Activated gamma-delta T cell (primary cell): ENCODE results near the gene ARHGAP32.

Source experiments
- DNase-seq: peaks from one replicate; lab custom pipeline; 2025; lab: John Stamatoyannopoulos, UW

Gene ARHGAP32

GRCh38 chr11:128956401-128957201 is 235.5 kb downstream of the ARHGAP32 start:
- no peak for DNase-seq

GRCh38 chr11:128955636-128956035 is 236.5 kb downstream of the ARHGAP32 start:
- no peak for DNase-seq

DNA sequence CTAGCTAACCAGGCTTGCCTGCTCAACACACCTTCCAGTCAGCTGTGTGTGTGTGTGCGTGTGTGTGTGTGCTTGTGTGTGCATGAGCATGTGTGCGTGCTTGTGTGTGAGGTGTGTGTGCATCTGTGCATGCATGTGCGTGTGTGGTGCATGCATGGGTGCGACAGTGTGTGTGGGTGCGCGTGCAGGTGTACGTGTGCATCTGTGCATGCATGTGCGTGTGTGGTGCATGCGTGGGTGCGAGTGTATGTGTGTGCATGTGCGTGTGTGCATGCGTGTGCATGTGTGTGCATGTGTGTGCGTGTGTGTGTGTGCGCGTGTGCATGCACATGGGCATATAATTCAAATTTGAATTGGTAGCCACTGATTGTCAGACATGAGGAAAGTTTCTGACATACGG is 239.0 kb downstream of the ARHGAP32 start:
- no peak for DNase-seq

DNA sequence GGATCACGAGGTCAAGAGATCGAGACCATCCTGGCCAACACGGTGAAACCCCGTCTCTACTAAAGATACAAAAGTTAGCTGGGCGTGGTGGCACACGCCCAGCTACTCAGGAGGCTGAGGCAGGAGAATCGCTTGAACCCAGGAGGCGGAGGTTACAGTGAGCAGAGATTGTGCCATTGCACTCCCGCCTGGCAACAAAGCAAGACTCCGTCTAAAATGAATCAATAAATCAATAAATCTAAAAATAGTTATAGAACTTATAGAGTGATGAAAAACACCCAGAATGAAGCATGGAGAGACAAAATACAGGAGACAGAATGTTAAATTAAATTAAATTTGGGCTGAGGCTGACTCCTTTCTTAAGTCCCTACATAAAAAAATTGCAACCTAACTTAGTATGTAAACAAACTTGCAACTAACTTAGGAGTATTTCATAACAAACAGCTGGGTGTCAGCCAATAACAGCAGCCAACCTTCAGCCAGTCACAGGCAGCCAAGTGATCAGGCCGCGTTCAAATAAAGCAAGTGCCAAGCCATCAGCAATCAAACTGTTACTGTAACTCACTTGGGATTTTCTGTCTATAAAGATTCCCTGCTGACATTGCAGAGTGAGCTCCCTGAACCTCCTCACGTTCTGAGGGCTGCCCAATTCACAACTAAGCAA is 242.2 kb downstream of the ARHGAP32 start:
- no peak for DNase-seq

GRCh38 chr11:128948583-128948982 is 243.5 kb downstream of the ARHGAP32 start:
- no peak for DNase-seq

- DNase-seq, result no peak
Observed at GRCh38 chr11:128947773-128948172, 244.4 kb downstream of the ARHGAP32 start.

DNA sequence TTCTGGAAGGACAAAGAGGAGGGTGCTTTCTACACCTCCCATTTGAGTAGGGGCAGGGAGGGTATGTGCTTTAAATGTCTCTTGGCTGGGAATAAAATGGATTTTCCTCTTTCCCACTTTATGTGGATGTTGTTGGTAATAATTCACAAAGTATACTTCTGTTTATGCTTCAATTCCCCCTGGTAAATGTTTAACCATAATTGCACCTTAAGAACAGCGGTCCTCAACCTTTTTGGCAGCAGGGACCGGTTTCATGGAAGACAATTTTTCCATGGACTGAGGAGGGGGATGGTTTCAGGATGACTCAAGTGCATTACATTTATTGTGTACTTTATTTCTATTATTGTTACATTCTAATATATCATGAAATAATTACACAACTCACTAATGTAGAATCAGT is 245.5 kb downstream of the ARHGAP32 start:
- DNase-seq, result no peak

DNA sequence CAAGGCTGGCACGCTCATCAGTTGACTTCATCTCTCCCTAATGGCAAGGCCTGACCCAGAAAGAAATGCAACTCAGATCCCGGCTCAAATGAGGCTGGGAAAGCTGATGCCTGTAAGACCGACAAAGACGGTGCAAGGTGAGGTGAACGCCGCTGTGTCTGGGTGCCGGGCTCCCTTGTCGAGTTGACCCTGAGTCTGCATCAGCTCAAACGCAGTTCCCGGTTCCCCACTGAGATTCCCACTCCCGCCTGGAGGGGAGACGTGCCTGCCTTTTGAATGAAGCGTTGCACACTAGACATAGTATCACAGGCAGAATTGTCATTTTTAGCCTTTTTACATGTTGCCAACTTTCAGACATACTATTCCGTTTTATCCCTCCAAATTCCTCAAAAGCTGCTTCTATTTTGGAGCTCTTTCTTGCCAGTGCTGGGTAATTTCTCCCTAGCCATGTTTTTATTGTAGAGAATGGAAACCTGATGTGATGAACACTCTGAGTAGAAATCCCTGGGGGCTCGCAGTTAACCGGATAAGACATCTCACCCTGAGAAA is 248.6 kb downstream of the ARHGAP32 start:
- no peak for DNase-seq

DNA sequence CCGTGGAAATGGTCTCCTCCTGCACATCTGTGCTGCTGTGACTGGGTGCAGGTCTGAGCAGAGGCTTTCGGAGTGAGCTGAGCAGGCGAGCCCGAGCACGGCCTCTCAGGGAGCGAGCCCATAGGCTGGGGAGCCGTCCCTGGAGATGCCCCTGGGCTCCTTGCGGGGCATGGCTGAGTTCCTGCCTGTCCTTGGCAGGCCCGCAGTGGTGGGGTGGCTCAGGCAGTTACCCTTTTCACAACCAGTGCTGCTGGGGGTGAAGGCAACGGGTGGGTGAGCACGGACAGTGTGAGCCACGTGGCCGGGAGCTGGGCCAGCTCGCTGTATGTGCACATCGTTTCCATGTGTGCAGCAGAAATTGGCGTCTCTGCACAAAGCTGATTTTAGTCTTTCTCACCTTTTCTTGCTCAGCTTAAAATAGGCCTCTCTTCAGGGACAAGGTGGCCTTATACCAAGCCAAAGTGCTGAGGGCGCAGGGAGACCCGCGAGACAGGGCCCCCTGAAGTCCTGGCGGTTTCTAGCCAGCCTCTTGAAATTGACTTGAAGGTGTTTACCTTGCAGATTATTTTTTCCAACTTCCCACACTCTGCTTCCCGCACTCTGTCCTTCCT is 249.2 kb downstream of the ARHGAP32 start, which contains the start of gene TP53AIP1:
TSS of gene TP53AIP1 (minus strand) at position 55 of the 611 bp plus-strand sequence. CDS start 5,053 bp downstream, outside the sequence.
- DNase-seq, result no peak

DNA sequence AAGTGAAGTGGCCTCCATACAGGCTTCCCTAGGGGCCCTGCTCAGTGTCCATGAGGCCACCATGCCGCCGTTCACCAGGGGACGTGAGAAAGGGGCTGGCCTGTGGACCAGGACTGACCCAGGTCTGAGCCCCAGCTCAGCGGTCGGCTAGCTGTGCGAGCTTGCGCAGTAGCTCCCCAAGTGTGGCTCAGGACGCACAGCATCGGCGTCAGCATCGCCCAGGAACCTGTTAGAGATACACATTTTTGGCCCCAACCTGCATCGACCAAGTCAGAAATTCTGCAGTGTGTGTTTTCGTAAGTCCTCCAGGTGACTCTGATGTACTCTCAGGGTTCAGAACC is 249.9 kb downstream of the ARHGAP32 start:
- DNase-seq, result no peak

- no peak for DNase-seq
Observed at GRCh38 chr11:128941573-128942271, 250.4 kb downstream of the ARHGAP32 start.

GRCh38 chr11:128941110-128941509 is 251.0 kb downstream of the ARHGAP32 start:
- no peak for DNase-seq

GRCh38 chr11:128940603-128941002 is 251.5 kb downstream of the ARHGAP32 start:
- DNase-seq, result no peak

- no peak for DNase-seq
Observed at GRCh38 chr11:128940156-128940555, 252.0 kb downstream of the ARHGAP32 start.

DNA sequence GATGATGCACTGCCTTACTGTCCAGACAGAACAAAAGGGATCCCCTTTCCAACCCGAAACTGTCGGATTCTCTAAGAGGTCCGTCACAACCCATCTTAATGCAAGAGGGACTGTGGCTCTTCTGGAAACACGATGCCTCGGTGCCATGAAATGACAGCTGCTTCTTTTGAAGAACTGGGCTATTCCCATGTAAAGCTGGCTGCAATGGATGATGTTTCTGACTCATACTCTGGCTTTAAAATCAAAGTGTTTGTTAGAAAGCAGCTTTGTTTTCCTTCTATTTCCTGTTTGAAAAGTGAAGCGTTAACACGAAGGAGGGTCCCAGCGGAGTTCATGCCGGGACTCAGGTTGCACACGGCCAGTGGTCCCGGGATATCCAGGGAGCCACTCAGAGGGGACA is 252.5 kb downstream of the ARHGAP32 start:
- DNase-seq, result no peak

DNA sequence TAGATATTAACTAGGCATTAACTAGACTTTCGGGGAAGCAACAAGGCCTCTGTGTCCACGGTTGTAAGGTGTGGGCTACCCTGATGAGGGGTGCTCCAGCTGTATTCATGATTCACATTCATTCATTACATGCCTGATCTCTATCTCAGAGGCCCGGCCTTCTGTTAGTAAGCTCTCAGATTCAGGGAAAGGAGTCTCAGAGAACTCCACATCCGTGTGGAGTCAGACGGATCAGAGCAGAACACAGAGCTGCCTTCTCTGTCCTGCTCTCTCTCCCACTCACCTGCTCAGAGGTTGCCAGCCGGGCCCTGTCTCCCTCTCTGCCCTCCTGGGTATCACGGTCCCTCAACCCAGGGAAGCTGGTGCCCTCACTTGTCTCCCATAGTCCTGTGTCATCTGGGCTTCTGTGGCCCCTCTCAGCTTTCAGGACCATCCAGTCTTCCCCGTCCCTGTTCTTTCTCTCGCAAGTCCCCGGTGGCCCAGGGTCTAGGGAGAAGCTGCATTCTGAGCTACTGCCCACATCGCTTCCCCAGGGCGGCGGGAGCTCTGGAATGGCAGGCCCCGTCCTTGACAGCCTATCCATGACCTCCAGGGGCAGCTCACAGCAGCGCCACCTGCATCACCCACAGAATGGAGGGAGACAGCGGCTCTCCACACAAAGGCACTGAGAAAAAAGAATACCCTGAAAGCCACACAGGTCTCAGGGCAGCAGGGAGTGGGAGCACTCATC is 253.8 kb downstream of the ARHGAP32 start:
- DNase-seq, result no peak

GRCh38 chr11:128937480-128937879 is 254.6 kb downstream of the ARHGAP32 start:
- no peak for DNase-seq

DNA sequence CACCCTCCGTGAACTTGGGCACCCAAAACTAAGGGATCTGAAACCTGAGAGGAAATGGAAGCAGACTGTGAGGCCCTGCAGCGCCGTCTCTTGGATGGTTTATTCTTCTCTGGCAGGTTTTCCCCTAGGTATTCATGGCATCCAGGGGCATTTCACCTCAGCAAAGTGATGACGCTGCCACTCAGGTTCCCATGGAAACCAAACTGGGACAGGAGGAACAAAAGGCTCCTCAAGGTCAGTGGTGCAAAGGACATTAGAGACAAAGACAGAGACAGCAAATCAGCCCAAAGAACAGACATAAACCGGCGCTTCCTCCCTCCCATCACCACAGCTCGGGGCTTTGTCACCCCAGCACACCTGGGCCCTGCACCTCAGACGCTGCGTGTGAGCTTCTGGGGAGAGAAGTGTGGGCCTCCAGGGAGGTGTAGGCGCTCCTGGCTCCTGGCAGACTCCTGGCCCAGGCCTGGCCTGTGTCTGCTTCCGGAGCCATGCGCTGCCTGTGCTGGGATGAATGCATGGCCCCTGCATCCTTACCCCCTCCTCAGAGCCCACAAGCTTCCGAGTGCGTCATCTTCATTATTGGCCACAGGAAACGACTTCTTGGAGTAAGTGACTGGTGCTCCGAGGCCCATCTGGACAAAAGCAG is 255.4 kb downstream of the ARHGAP32 start:
- no peak for DNase-seq

- no peak for DNase-seq
Observed at GRCh38 chr11:128934926-128935325, 257.2 kb downstream of the ARHGAP32 start.

- DNase-seq, result no peak
Observed at GRCh38 chr11:128934351-128934750, 257.8 kb downstream of the ARHGAP32 start.
